HG03135 (cell line): ENCODE data around the gene KLHDC9.

ENCODE experiments used
- ATAC-seq: cut with Tn5 transposase; IDR thresholded peaks from one replicate; pipeline ENCODE4 v1.9.1; 2021; ENCODE audit warnings: mild to moderate bottlenecking, moderate library complexity; ENCODE audit not compliant: unreplicated experiment

The KLHDC9 gene

DNA sequence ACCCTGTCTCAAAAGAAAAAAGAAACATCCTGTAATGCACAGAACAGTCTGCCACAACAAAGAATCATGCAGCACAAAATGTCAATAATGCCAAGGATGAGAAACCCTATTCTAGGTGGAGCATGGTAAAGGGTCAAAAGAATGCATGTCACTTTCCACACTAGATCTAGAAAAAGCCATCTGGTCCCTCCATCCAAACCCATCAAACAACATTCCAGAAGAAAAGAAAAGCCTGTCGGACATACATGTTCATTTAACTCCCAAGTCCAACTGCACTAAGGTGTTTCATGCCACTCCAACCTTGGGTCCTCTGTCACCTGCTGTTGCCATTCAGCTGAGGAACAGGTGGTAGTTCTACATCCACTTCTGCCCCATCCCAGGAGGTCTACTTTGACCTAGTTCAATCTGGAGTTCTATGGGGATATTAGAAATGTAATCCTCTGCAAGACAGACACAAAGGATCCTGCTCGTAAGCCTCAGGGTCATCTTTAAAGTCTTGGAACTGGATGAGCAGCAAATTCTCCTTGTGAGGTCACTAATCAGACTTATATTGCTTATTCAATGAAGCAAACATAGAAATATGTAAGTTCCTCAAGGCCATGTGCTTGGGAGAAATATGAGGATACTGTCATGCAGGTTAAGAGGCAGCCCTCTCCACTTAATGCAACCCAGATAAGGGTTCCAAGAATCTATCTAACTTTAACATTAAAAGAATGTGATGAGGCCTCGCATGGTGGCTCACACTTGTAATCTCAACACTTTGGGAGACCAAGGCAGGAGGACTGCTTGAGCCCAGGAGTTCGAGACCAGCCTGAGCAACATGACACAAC, 30.6 kb downstream of the KLHDC9 start:
- ATAC-seq, result no peak

DNA sequence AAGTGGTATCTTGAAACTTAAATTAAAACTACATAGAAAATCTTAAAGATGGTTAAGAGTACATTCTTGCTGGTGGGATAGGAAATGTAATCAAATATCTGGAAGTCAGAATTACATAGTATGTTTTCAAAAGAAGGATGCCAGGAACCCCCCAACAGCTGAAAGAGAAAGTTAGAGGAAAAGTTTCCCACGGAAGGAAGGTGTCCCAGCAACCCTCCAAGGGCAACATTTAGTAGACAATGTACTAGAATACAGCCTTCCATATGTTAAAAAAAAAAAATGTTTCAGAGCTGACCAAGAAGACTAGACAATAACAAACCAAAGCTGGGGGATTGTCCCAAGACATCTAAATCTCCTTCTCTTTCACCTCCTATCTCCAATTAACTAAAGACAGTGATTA, 32.1 kb downstream of the KLHDC9 start:
- no peak for ATAC-seq

DNA sequence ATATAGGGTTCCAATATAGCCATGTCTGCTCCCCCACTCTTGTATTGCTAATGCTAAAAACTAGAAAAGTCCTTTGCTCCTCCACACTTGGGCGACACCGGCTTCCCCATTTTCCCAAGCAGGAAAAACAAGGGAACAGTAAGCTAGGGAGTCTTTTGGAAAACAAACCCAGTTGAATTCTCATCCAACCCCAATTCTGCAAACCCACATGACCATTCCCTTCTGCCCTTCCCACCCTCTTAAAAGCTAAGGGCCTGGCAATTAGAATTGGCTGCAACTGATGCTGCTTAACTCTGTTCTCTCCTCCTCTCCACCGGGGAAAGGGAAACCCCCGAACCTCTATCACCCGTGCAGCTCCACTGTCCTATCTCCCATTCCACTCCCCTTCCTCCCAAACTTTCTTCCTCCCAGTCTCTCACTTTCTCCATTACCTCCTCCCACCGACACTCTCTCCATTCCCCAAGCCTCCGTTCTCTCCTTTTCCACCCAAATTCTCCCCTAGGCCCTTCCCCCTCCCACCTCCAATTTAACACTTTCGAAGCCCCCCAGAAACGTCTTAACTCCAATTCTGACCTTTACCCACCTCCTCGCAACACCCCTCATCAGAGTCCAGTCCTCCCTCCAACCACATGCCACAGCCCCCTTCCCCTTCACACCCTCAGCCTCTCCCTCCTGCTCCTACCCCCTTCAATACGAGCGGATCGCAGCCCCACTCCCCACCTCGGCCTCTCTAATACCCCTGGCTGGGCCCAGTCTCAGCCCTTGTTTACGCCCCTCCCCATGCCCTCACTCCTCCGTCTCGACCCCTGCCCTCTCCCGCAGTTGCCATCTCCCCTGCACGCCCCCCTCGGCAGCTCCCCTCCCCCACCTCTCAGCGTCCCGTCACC, 33.6 kb downstream of the KLHDC9 start:
- no peak for ATAC-seq

DNA sequence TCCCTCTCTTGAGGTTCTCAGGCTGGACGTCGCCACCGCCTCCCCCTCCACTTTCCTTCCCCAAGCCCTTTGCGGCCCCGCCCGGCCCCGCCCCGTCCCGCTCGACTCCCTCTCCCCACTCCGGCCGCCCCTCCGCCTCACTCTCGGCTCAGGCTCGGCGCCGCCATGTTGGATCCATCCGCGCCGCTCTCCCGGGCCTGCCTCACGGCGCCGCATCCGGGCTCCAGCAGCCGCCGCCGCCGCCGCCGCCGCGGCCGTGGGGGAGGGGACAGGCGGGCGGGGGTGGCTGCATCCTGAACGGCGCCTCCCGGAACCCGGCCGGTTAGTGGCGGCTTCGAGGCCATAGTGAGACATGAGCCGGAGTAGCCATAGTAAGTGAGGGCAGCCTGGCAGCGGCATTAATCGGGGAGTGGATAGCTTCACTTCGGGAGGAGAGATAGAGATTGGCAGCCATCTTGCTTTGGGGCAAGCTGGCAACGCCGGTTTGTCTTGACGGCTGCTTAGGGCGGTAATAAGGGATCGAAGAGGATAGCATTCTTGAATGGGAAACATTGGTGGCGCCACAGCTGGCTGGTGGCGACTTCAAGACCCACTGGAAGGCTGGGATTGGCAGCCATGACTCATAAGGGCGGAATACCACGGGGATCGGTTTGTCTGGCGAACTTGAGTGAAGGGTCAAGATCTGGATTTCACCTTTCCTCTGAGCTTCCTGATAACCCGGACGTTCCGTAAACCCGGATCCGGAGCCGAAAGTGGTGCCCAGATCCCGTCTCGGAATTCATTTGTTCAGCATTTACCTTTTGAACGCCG, 34.5 kb downstream of the KLHDC9 start, which contains the start of gene DEDD:
TSS of gene DEDD (minus strand) at position 258 of the 810 bp plus-strand sequence. CDS start 8,205 bp downstream, outside the sequence.
- ATAC-seq, result peak; percentile 96

DNA sequence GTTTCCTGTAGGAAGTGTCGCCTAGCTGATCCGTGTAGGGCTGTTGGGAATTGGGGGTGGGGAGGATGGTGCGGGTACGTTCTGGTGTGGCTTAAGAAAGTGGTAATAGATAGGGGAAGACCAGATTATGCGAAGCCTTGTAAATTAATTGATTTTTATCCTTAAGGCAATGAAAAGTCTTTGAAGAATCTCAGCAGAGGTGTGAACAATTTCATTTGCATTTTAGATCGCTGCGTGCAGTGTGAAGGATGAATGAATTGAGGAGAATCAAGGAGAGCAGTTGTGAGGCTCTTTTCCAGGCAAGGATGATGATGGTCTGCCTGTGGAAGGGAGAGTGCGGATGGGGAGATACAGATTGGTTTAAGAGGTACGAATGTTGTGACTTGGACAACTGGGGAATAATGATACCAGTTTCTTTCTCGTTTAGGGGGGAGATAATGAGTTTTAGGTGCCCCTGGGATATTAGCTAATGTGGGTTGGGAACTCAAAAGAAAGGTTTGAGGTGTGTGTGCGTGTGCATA, 35.1 kb downstream of the KLHDC9 start:
- ATAC-seq, result no peak

DNA sequence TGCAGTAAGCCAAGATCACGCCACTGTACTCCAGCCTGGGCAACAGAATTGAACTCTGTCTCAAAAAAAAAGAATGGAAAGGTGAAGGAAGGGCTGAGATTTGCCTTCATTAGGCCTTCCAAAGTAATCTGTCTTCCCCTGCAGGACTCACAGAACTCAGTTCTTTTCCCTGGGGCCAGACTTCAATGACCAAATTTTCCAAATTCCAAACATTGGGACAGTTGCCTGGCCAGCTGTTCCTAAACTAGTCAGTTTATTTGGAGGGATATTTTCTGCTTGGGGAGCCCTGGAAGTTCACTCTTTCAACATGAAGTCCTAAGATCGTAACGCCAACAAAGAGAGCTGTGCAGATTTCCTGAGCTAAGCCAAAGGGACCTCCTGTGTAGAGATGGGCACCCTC, 39.7 kb downstream of the KLHDC9 start:
- no peak for ATAC-seq

DNA sequence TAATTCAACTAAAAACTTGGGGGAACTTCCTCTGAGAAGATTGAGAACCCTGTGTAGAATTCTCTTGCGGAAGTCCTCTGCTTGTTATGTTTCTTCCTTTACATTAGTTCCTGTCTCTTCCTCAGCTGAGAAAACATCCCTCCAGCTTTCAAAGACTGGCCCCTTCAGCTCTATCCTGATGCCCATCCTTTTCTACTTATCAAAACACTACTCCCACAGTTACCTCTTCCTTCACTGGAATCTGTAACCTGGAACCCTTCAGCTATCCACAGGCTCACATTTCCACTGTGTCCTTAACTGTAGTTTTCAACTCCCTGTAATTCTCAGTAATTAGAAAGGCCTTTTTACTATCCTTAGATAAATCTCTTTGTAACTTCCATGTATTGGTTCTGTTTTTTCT, 40.3 kb downstream of the KLHDC9 start:
- ATAC-seq, result no peak

DNA sequence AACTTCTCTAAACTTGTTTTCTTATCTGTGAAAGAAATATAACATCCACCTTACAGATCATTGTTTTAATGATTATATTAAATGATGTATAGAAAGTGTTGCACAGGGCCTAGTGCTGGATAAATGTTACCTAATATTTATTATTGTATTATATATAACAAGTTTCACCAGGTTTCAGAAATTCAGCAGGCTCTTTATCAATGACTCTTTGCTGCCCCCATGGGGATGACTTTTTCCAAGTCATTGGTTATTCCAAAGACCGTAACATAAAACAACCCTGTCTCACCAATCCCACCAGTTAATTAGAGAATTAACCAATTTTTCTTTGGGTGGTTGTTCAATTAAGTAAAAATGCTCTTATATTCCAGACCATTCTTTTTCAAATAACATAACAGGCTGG, 41.6 kb downstream of the KLHDC9 start:
- no peak for ATAC-seq

DNA sequence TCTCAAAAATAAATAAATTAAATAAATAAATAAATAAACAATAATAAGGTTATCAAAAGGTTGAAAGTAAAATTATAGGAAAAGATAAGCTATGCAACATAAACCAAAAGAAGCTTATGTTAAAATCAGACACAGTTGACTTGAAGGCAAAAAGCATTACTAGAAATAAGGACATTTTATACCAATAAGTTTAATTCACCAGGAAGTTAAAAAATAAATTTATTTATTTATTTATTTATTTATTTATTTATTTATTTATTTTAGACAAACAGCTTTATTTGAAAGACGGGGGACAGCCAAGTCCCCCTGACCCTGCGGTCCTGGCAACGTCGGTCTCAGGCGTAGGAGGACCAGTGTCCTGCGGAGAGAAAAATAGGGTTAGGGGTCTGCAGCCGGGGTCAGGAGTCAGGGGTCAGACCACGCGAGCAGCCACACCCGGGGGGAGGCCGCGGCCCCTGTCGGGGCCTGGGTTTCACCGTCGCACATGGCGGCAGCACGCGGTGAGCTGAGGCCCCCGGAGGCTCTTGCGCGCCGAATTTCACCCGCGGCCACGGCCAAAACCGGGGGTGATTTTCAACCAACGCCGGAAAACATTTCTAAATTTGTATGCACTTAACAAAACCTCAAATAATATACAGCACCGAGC, 42.7 kb downstream of the KLHDC9 start:
- no peak for ATAC-seq

DNA sequence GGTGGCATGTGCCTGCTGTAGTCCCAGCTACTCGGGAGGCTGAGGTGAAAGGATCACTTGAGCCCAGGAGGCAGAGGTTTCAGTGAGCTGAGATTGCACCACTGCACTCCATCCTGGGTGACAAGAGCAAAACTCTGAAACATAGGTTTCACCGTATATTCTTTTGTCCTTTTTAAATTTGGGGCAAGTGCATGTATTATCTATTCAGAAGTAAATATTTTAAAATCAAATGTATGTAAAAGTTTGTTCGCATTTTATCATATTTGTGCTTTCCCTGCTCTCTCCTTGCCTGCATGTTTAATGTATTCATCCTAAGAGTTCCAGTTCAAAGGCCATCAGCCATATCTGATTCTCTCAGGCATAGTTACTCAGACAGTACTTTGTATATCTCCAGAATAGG, 47.7 kb downstream of the KLHDC9 start:
- no peak for ATAC-seq
